AG09309 (cell line): ENCODE measurements around the gene PPIB.
"Not testable (repeated sequence)": the region's sequence is repeated elsewhere in the genome, so short reads cannot be mapped to it uniquely, and the experiment has no call there.

Experiments
- DNase-seq: peaks from one replicate; pipeline ENCODE4 v3.0.0-alpha.2; 2010; ENCODE audit warnings: low read depth
- H3K4me3 ChIP-seq: 2 replicates; pipeline ENCODE4 v1.5.1; 2011; ENCODE audit warnings: mild to moderate bottlenecking, low read depth, low read length, moderate library complexity; ENCODE audit not compliant: control insufficient read depth
- CTCF ChIP-seq: IDR thresholded peaks from 2 replicates; pipeline ENCODE4 v1.5.1; 2011; ENCODE audit warnings: mild to moderate bottlenecking, low read depth, low read length, inconsistent platforms; ENCODE audit not compliant: insufficient read depth, control insufficient read depth; ENCODE audit errors: missing control alignments

PPIB gene

GRCh38 chr15:64121614-64122013 lies 41.2 kb downstream of the PPIB start:
- no peak for DNase-seq
- no peak for TF ChIP-seq CTCF
- no peak overlapping the region for H3K4me3 ChIP-seq

GRCh38 chr15:64120322-64120721 lies 42.5 kb downstream of the PPIB start:
- not testable (repeated sequence) for DNase-seq, H3K4me3 ChIP-seq

- no peak for TF ChIP-seq CTCF
- no peak for DNase-seq
- H3K4me3 ChIP-seq = no peak overlapping the region
These were observed 44.9 kb downstream of the PPIB start for GRCh38 chr15:64117759-64118487.

GRCh38 chr15:64112904-64113303 lies 49.9 kb downstream of the PPIB start:
- DNase-seq = peak; percentile 69
- no peak overlapping the region for H3K4me3 ChIP-seq
- no peak for TF ChIP-seq CTCF

GRCh38 chr15:64112073-64112772 lies 50.6 kb downstream of the PPIB start:
- DNase-seq = no peak
- no peak overlapping the region for H3K4me3 ChIP-seq
- TF ChIP-seq CTCF = no peak

- DNase-seq = no peak
- TF ChIP-seq CTCF = no peak
- H3K4me3 ChIP-seq = no peak overlapping the region
These were observed 51.2 kb downstream of the PPIB start for GRCh38 chr15:64111679-64112050.

- no peak for DNase-seq
- no peak for TF ChIP-seq CTCF
- no peak overlapping the region for H3K4me3 ChIP-seq
These were observed 51.7 kb downstream of the PPIB start for GRCh38 chr15:64110950-64111678.

GRCh38 chr15:64110108-64110701 lies 52.6 kb downstream of the PPIB start:
- DNase-seq, H3K4me3 ChIP-seq: not testable (repeated sequence)
